NT2/D1 (cell line): ENCODE results near the gene LST1.

Source experiments
- DNase-seq: peaks from one replicate; pipeline ENCODE4 v3.0.0-alpha.2; 2011; ENCODE audit warnings: low read depth, low spot score
- H3K27me3 ChIP-seq: 2 replicates; pipeline ENCODE4 v1.6.0; 2011; ENCODE audit warnings: mild to moderate bottlenecking; ENCODE audit not compliant: insufficient read length, insufficient read depth
- H3K36me3 ChIP-seq: 2 replicates; pipeline ENCODE4 v1.6.1; 2011; ENCODE audit warnings: mild to moderate bottlenecking, low read length, mixed read lengths; ENCODE audit not compliant: insufficient read depth, insufficient read length
- H3K4me1 ChIP-seq: 2 replicates; pipeline ENCODE4 v1.5.1; 2011; ENCODE audit not compliant: insufficient read depth, insufficient read length
- H3K4me3 ChIP-seq: 2 replicates; pipeline ENCODE4 v1.5.1; 2011; ENCODE audit warnings: low read depth; ENCODE audit not compliant: insufficient read length
- H3K9ac ChIP-seq: 2 replicates; pipeline ENCODE4 v1.6.0; 2011; ENCODE audit warnings: low read depth; ENCODE audit not compliant: insufficient read length
- H3K9me3 ChIP-seq: 2 replicates; pipeline ENCODE4 v1.5.1; 2011; ENCODE audit warnings: mild to moderate bottlenecking, low read length; ENCODE audit not compliant: insufficient read depth
- SUZ12 ChIP-seq: IDR thresholded peaks from 2 replicates; pipeline ENCODE4 v1.6.1; 2011; ENCODE audit not compliant: insufficient read length, insufficient read depth; ENCODE audit errors: extremely low read depth
- YY1 ChIP-seq: IDR thresholded peaks from 2 replicates; pipeline ENCODE4 v1.6.1; 2011; ENCODE audit not compliant: insufficient read length, insufficient read depth
- ZNF274 ChIP-seq: IDR thresholded peaks from 2 replicates; pipeline ENCODE4 v1.6.1; 2011; ENCODE audit warnings: mild to moderate bottlenecking, low read depth, low read length

Gene LST1

DNA sequence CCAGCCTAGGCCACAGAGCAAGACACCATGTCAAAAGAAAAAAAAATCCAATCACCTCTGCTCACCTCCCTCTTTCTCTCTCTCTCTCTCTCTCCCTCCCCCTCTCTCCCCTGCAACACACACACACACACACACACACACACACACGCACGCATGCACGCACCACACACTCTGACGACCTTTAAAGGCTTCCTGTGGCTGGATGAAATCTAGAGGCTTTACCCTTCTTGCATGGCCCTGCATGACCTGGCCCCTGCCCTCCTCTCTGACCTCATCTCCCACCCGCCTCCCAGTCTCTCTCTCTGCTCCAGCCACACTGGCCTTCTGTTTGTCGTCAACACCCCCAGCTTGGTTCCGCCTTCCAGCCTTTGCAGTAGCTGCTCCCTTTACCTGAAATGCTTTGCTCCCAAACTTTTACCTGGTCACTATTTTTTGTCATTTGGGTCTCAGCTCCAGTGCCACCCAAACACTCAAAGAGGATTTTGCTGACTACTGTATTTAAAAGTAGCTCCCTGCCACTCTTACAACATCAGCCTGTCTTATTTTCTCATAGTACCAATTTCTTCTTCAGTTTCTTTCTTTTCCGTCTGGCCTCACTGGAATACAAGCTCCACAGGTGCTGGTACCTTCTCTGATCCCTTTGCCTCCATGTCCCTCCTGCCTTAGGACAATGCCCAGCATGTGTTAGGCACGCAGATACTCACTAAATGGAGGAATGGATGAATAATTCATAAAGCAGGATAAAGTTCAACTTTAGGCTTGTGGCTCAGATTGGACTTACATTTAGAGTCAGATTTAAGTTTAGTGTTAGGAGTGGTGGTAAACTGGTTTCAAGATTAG is 18.3 kb upstream of the LST1 start:
- H3K36me3 ChIP-seq: no peaks in the 10 kb centered on the region
- no peak for DNase-seq
- no peaks in the 10 kb centered on the region for H3K27me3 ChIP-seq
- H3K9me3 ChIP-seq: no peaks in the 10 kb centered on the region
- no peak overlapping the region for H3K9ac ChIP-seq
- peaks cover 7% of the 10 kb centered on the region for H3K4me1 ChIP-seq
- TF ChIP-seq YY1 (no peak), ZNF274 (no peak), SUZ12 (no peak)
- no peak overlapping the region for H3K4me3 ChIP-seq

DNA sequence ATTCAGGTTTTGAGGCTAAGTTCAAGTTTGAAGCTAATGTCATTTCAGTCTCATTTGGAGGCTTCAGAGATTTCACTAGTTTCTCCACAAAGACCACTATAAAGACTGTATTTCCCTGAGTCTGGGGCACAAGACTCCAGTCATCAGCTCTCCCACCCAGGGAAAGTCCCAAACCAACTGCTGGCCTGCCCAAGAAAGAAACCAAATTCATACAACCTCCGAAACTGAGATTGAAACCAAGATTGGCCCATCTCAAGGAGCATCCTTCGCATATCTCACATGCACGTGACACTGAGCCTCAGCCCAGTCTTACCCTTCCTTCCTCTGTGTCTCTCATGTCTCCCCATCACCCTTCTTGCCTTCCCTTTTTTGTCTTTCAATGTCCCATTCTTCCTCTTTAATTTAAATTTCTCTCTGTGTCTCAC is 17.5 kb upstream of the LST1 start:
- Histone ChIP-seq H3K27me3 (no peaks in the 10 kb centered on the region), H3K4me1 (peaks cover 9% of the 10 kb centered on the region), H3K9me3 (no peaks in the 10 kb centered on the region), H3K9ac (no peak overlapping the region), H3K36me3 (no peaks in the 10 kb centered on the region), H3K4me3 (no peak overlapping the region)
- TF ChIP-seq SUZ12 (no peak), YY1 (no peak), ZNF274 (no peak)
- DNase-seq: no peak

DNA sequence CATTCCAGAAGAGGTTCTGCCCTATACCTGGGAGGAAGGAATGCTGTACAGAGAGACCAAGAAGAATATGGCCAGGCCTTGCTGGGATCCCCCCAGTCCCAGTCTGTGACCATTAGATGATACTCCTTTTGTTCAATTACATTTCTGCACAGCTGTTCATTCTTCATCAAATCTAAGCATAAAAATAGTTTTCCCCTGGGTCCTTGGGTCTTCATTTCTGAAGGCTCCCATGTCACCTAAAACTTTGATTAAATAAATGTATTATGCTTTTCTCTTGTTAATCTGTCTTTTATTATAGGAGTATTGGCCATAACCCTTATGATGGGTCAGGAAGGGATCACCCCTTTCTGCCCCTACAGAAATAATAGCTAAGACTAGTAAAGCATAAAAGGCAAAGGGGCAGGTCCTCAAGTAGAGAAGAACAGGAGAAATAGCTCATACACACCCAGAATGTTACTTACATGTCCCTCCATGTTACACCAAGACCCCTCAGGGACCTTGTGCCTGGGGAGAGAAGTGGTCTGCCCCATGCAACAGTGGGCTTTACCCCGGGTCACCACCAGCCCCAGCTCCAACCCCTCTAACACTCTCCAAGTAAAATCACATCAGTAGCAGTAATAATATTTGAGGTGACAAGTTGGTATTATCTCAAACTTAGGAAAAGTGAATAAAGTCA is 16.1 kb upstream of the LST1 start:
- no peaks in the 10 kb centered on the region for H3K9me3 ChIP-seq
- H3K9ac ChIP-seq: no peak overlapping the region
- TF ChIP-seq YY1 (no peak), SUZ12 (no peak), ZNF274 (no peak)
- no peaks in the 10 kb centered on the region for H3K36me3 ChIP-seq
- H3K4me1 ChIP-seq: peaks cover 12% of the 10 kb centered on the region
- H3K4me3 ChIP-seq: no peak overlapping the region
- H3K27me3 ChIP-seq: no peaks in the 10 kb centered on the region
- DNase-seq: no peak

DNA sequence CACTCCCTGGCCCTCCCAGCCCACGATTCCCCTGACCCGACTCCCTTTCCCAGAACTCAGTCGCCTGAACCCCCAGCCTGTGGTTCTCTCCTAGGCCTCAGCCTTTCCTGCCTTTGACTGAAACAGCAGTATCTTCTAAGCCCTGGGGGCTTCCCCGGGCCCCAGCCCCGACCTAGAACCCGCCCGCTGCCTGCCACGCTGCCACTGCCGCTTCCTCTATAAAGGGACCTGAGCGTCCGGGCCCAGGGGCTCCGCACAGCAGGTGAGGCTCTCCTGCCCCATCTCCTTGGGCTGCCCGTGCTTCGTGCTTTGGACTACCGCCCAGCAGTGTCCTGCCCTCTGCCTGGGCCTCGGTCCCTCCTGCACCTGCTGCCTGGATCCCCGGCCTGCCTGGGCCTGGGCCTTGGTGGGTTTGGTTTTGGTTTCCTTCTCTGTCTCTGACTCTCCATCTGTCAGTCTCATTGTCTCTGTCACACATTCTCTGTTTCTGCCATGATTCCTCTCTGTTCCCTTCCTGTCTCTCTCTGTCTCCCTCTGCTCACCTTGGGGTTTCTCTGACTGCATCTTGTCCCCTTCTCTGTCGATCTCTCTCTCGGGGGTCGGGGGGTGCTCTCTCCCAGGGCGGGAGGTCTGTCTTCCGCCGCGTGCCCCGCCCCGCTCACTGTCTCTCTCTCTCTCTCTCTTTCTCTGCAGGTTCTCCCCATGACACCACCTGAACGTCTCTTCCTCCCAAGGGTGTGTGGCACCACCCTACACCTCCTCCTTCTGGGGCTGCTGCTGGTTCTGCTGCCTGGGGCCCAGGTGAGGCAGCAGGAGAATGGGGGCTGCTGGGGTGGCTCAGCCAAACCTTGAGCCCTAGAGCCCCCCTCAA is 13.8 kb upstream of the LST1 start, which contains the start of gene LTA:
TSS of gene LTA (plus strand) at position 249 of the 871 bp plus-strand sequence. CDS start at position 703, 454 bp downstream.
- no peak within 1 kb of the TSS for H3K4me3 ChIP-seq

DNA sequence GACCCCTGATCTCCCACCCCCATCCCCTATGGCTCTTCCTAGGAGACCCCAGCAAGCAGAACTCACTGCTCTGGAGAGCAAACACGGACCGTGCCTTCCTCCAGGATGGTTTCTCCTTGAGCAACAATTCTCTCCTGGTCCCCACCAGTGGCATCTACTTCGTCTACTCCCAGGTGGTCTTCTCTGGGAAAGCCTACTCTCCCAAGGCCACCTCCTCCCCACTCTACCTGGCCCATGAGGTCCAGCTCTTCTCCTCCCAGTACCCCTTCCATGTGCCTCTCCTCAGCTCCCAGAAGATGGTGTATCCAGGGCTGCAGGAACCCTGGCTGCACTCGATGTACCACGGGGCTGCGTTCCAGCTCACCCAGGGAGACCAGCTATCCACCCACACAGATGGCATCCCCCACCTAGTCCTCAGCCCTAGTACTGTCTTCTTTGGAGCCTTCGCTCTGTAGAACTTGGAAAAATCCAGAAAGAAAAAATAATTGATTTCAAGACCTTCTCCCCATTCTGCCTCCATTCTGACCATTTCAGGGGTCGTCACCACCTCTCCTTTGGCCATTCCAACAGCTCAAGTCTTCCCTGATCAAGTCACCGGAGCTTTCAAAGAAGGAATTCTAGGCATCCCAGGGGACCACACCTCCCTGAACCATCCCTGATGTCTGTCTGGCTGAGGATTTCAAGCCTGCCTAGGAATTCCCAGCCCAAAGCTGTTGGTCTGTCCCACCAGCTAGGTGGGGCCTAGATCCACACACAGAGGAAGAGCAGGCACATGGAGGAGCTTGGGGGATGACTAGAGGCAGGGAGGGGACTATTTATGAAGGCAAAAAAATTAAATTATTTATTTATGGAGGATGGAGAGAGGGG is 12.6 kb upstream of the LST1 start:
- TF ChIP-seq ZNF274: no peak
- TF ChIP-seq SUZ12: no peak
- TF ChIP-seq YY1: no peak
- no peak for DNase-seq
- no peaks in the 10 kb centered on the region for H3K9me3 ChIP-seq
- no peak overlapping the region for H3K4me3 ChIP-seq
- peaks cover 3% of the 10 kb centered on the region for H3K36me3 ChIP-seq
- no peaks in the 10 kb centered on the region for H3K27me3 ChIP-seq
- no peak overlapping the region for H3K9ac ChIP-seq
- peaks cover 11% of the 10 kb centered on the region for H3K4me1 ChIP-seq

More for the DNA sequence above, 13.8 kb upstream of the LST1 start, which contains the start of gene LTA:
- peaks cover 12% of the 10 kb centered on the region for H3K4me1 ChIP-seq
- peaks cover 3% of the 10 kb centered on the region for H3K36me3 ChIP-seq
- TF ChIP-seq YY1 (no peak), SUZ12 (no peak), ZNF274 (no peak)
- H3K9ac ChIP-seq: no peak within 1 kb of the TSS
- no peaks in the 10 kb centered on the region for H3K27me3 ChIP-seq
- no peaks in the 10 kb centered on the region for H3K9me3 ChIP-seq
- no peak for DNase-seq
